ENCODE data around the gene TEX19.

GRCh38 chr17:82391496-82392066, 32.5 kb downstream of the TEX19 start:
- TF ChIP-seq CTCF (IDR thresholded peaks at IDR 0.05; ENCODE audit: control extremely low read depth in 1 of 3, insufficient read depth in 1 of 3, low read depth in 1 of 3, low read length in 3 of 3) (no peak), SP4 (IDR thresholded peaks at IDR 0.05; ENCODE audit: low read length) (no peak), E2F6 (IDR thresholded peaks at IDR 0.05) (no peak), NRF1 (IDR thresholded peaks at IDR 0.05; ENCODE audit: low read depth, low read length) (no peak), POLR2A (IDR thresholded peaks at IDR 0.05; ENCODE audit: control extremely low read depth in 1 of 2, low read depth in 2 of 2, low read length in 2 of 2) (no peak), HDAC6 (IDR thresholded peaks at IDR 0.05; ENCODE audit: low read depth, low read length) (no peak), SIN3A (conservative IDR thresholded peaks at IDR 0.05 in 1 of 2, IDR thresholded peaks at IDR 0.05 in 1 of 2; ENCODE audit: low read depth in 1 of 2, low read length in 2 of 2) (no peak), MAX (IDR thresholded peaks at IDR 0.05) (no peak), EP300 (IDR thresholded peaks at IDR 0.05; ENCODE audit: borderline replicate concordance in 1 of 2, low read depth in 2 of 2, low read length in 2 of 2) (no peak)
